ENCODE results near the gene PAQR5. TPM values are rescaled to one million over a fixed set of nuclear protein-coding genes. Genes with fewer than 3 reads are reported as not detected.
"Not testable (repeated sequence)": the region's sequence is repeated elsewhere in the genome, so short reads cannot be mapped to it uniquely, and the experiment has no call there.

The PAQR5 gene
- total RNA-seq, 1 donor from 2014 or later = 0.63 TPM

- TF ChIP-seq CTCF (IDR thresholded peaks at IDR 0.05; ENCODE audit: borderline replicate concordance) = no peak
These were observed 9.2 kb upstream of the PAQR5 start for GRCh38 chr15:69289342-69290146.

GRCh38 chr15:69290346-69291164 lies 8.2 kb upstream of the PAQR5 start:
- TF ChIP-seq CTCF (IDR thresholded peaks at IDR 0.05; ENCODE audit: borderline replicate concordance) = no peak
- H3K4me1 ChIP-seq = peaks cover 30% of the 10 kb centered on the region
- intact Hi-C loops (cut with micrococcal nuclease) = no loop called here
- H3K27me3 ChIP-seq (ENCODE audit: low read depth) = no peaks in the 10 kb centered on the region
- peak overlapping the region; percentile 82 for H3K27ac ChIP-seq (replicated peaks)
- peak; percentile 73 for DNase-seq
- H3K4me3 ChIP-seq = no peak overlapping the region
- H3K9me3 ChIP-seq (replicated peaks) = no peaks in the 10 kb centered on the region
- no peaks in the 10 kb centered on the region for H3K36me3 ChIP-seq

More at GRCh38 chr15:69289342-69290146, 9.2 kb upstream of the PAQR5 start:
- no peaks in the 10 kb centered on the region for H3K27me3 ChIP-seq (ENCODE audit: low read depth)
- H3K9me3 ChIP-seq (replicated peaks) = no peaks in the 10 kb centered on the region
- no peaks in the 10 kb centered on the region for H3K36me3 ChIP-seq
- peak overlapping the region; percentile 82 for H3K27ac ChIP-seq (replicated peaks)
- H3K4me1 ChIP-seq = peaks cover 30% of the 10 kb centered on the region
- H3K4me3 ChIP-seq = no peak overlapping the region
- DNase-seq = no peak
- intact Hi-C loops (cut with micrococcal nuclease) = no loop called here

GRCh38 chr15:69291651-69292050 lies 7.1 kb upstream of the PAQR5 start:
- DNase-seq; H3K4me3 ChIP-seq; H3K36me3 ChIP-seq; H3K27me3 ChIP-seq (ENCODE audit: low read depth); H3K9me3 ChIP-seq (replicated peaks); intact Hi-C loops (cut with micrococcal nuclease): not testable (repeated sequence)
- H3K27ac ChIP-seq (replicated peaks) = peak overlapping the region; percentile 82
- peaks cover 30% of the 10 kb centered on the region for H3K4me1 ChIP-seq

- no peak for DNase-seq
- H3K4me1 ChIP-seq = peaks cover 30% of the 10 kb centered on the region
- H3K27me3 ChIP-seq (ENCODE audit: low read depth) = peaks cover under 1% of the 10 kb centered on the region
- no peaks in the 10 kb centered on the region for H3K36me3 ChIP-seq
- H3K27ac ChIP-seq (replicated peaks) = no peak overlapping the region
- no peak for TF ChIP-seq CTCF (IDR thresholded peaks at IDR 0.05; ENCODE audit: borderline replicate concordance)
- intact Hi-C loops (cut with micrococcal nuclease) = no loop called here
- H3K9me3 ChIP-seq (replicated peaks) = no peaks in the 10 kb centered on the region
- H3K4me3 ChIP-seq = no peak overlapping the region
These were observed 5.8 kb upstream of the PAQR5 start for GRCh38 chr15:69292826-69293420.

GRCh38 chr15:69293741-69294615 lies 4.7 kb upstream of the PAQR5 start:
- Histone ChIP-seq H3K4me3 (no peak overlapping the region), H3K4me1 (peaks cover 36% of the 10 kb centered on the region), H3K36me3 (no peaks in the 10 kb centered on the region), H3K9me3 (replicated peaks) (no peaks in the 10 kb centered on the region), H3K27me3 (ENCODE audit: low read depth) (peaks cover 11% of the 10 kb centered on the region), H3K27ac (replicated peaks) (no peak overlapping the region)
- TF ChIP-seq CTCF (IDR thresholded peaks at IDR 0.05; ENCODE audit: borderline replicate concordance) = no peak
- intact Hi-C loops (cut with micrococcal nuclease) = no loop called here
- DNase-seq = no peak

Measured in left ventricle myocardium inferior (tissue), 1 donor.